ENCODE results near the gene TTC9. TPM values are rescaled to one million over a fixed set of nuclear protein-coding genes. Genes with fewer than 3 reads are reported as not detected.

Gene TTC9
- total and polyA plus RNA-seq, 7 donors: 0.16 to 3.6 (median 0.66) TPM; not detected in 1

GRCh38 chr14:70646705-70647104, 5.0 kb downstream of the TTC9 start:
- Histone ChIP-seq H3K36me3 (no peaks in the 10 kb centered on the region), H3K4me1 (peaks cover 0 to 9% (median 8%) of the 10 kb centered on the region in 4 donors), H3K9me3 (no peaks in the 10 kb centered on the region), H3K27me3 (peaks cover 0 to 17% (median 10%) of the 10 kb centered on the region in 3 donors), H3K27ac (no peak overlapping the region), H3K4me3 (no peak overlapping the region)
- WGBS, 2 donors: 64 to 81% methylated on average over 2 of the region's 2 CpGs
- intact Hi-C loops (cut with DNase I): no loop called here
- no peak for DNase-seq
- TF ChIP-seq POLR2AphosphoS5 (IDR thresholded peaks at IDR 0.05) (no peak), EP300 (IDR thresholded peaks at IDR 0.05) (no peak), CTCF (IDR thresholded peaks at IDR 0.05) (no peak), POLR2A (IDR thresholded peaks at IDR 0.05) (no peak)

GRCh38 chr14:70648346-70648745, 6.6 kb downstream of the TTC9 start:
- Histone ChIP-seq H3K4me1 (no peaks in the 10 kb centered on the region), H3K27me3 (peaks cover 0 to 4% (median 0%) of the 10 kb centered on the region in 3 donors), H3K9me3 (no peaks in the 10 kb centered on the region), H3K27ac (no peak overlapping the region), H3K36me3 (no peaks in the 10 kb centered on the region), H3K4me3 (no peak overlapping the region)
- intact Hi-C loops (cut with DNase I): no loop called here
- TF ChIP-seq POLR2A (IDR thresholded peaks at IDR 0.05) (no peak), POLR2AphosphoS5 (IDR thresholded peaks at IDR 0.05) (no peak), EP300 (IDR thresholded peaks at IDR 0.05) (no peak), CTCF (IDR thresholded peaks at IDR 0.05) (no peak)
- no peak for DNase-seq

- Histone ChIP-seq H3K4me1 (no peaks in the 10 kb centered on the region), H3K4me3 (no peak overlapping the region), H3K36me3 (no peaks in the 10 kb centered on the region), H3K27ac (no peak overlapping the region), H3K27me3 (no peaks in the 10 kb centered on the region), H3K9me3 (no peaks in the 10 kb centered on the region)
- no peak for DNase-seq
- TF ChIP-seq EP300 (IDR thresholded peaks at IDR 0.05) (no peak), POLR2A (IDR thresholded peaks at IDR 0.05) (no peak), POLR2AphosphoS5 (IDR thresholded peaks at IDR 0.05) (no peak), CTCF (IDR thresholded peaks at IDR 0.05) (no peak)
- 93 to 95% methylated on average over 4 of the region's 4 CpGs for WGBS, 2 donors
- intact Hi-C loops (cut with DNase I): no loop called here
These were observed 8.1 kb downstream of the TTC9 start for GRCh38 chr14:70649803-70650202.

GRCh38 chr14:70651522-70651921, 9.8 kb downstream of the TTC9 start:
- intact Hi-C loops (cut with DNase I): no loop called here
- Histone ChIP-seq H3K27ac (no peak overlapping the region), H3K4me3 (no peak overlapping the region), H3K9me3 (no peaks in the 10 kb centered on the region), H3K27me3 (no peaks in the 10 kb centered on the region), H3K4me1 (no peaks in the 10 kb centered on the region), H3K36me3 (no peaks in the 10 kb centered on the region)
- WGBS, 2 donors: 94 to 95% methylated on average over 5 of the region's 5 CpGs
- TF ChIP-seq POLR2AphosphoS5 (IDR thresholded peaks at IDR 0.05) (no peak), CTCF (IDR thresholded peaks at IDR 0.05) (no peak), EP300 (IDR thresholded peaks at IDR 0.05) (no peak), POLR2A (IDR thresholded peaks at IDR 0.05) (no peak)
- DNase-seq: no peak

GRCh38 chr14:70652871-70653270, 11.2 kb downstream of the TTC9 start:
- intact Hi-C loops (cut with DNase I): no loop called here
- TF ChIP-seq POLR2AphosphoS5 (IDR thresholded peaks at IDR 0.05) (no peak), CTCF (IDR thresholded peaks at IDR 0.05) (no peak)
- Histone ChIP-seq H3K27me3 (no peaks in the 10 kb centered on the region), H3K27ac (no peak overlapping the region), H3K4me3 (no peak overlapping the region), H3K36me3 (no peaks in the 10 kb centered on the region), H3K4me1 (no peaks in the 10 kb centered on the region), H3K9me3 (no peaks in the 10 kb centered on the region)
- no peak for DNase-seq
